T follicular helper cell (primary cell): Measurements from ENCODE around the gene MASP1.

Experiments
- DNase-seq: peaks from one replicate; pipeline ENCODE4 v3.0.0-alpha.2; 2020; ENCODE audit warnings: low read depth
- total RNA-seq, 2 experiments: gene quantifications; one replicate each; lab custom pipeline; 2026; lab: John Stamatoyannopoulos, UW

Gene MASP1, protein sequence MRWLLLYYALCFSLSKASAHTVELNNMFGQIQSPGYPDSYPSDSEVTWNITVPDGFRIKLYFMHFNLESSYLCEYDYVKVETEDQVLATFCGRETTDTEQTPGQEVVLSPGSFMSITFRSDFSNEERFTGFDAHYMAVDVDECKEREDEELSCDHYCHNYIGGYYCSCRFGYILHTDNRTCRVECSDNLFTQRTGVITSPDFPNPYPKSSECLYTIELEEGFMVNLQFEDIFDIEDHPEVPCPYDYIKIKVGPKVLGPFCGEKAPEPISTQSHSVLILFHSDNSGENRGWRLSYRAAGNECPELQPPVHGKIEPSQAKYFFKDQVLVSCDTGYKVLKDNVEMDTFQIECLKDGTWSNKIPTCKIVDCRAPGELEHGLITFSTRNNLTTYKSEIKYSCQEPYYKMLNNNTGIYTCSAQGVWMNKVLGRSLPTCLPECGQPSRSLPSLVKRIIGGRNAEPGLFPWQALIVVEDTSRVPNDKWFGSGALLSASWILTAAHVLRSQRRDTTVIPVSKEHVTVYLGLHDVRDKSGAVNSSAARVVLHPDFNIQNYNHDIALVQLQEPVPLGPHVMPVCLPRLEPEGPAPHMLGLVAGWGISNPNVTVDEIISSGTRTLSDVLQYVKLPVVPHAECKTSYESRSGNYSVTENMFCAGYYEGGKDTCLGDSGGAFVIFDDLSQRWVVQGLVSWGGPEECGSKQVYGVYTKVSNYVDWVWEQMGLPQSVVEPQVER
- 0 to 0.04 reads per million in 2 experiments for total RNA-seq

DNA sequence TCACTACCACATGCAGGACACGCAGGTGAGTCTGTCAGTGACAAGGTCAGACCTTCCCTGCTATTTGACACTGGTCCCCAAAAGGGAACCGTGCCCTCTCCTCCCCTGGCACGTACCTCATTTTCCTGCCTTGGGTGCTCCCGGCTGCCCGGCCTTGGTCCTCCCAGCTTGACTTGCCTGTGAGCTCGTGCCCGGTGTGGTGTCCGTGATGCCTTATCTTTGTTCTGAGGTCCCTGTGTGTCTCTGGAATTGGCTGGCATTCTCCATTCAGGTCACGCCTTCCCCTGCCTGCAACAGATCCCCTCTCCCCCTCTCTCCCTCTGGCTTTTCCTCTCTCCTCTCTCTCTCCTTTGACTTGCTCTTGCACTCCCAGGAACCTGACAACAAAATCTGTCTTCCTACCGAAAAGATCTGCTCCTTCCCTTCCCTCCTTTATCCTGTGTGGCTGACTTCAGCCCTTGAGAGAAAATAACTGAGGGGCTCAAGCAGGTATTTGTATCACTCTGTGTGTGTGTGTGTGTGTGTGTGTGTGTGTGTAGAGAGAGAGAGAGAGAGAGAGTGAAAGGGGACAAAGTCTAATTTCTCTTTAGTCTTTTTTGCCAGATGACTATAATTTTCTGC is at the start of gene MASP1:
Gene MASP1, minus strand, starts transcription at position 226 of the 621 bp plus-strand sequence. Its CDS starts 105 bp downstream, at position 121.
- DNase-seq, result no peak

GRCh38 chr3:187340578-187340977 is 49.0 kb upstream of the MASP1 start:
- DNase-seq, result no peak

DNA sequence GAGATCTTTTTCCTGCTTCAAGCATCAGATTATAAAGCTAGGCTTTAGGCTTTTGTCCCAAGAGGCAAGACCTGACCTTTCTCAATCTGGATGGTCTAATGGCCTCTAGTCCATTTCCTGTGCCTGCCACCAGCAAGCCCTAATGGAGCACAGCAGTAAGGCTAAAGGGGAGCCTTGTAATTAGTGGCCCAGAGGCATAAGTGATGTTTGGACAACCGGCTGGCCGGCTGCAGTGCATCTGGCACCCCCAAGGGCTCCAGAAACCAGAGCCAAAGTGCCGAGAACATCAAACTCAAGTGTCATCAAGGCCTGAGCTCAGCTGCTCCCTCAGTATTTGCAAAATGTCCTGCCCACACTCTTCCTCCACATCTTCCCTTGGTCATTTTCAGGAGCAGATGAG is 44.8 kb upstream of the MASP1 start:
- no peak for DNase-seq

DNA sequence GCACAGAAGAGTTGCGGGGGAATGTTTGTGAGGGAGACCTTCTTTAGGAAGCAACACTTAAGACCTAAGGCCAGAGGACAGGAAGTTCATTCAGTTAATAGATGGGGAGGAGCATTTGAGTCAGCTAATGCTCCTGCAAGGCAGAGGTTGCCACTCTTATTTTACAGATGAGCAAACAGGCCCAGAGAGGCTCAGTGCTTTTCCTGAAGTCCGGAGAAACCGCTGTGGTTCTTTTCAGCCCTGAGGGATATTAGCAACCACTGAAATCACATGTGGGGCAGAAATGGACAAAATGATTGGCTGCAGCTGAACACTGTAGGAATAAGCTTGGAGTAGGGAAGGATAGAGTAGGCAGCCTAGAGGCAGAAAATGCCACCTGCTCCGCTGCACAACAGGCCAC is 43.4 kb upstream of the MASP1 start:
- DNase-seq, result no peak

GRCh38 chr3:187328691-187329090 is 37.2 kb upstream of the MASP1 start:
- DNase-seq, result no peak

DNA sequence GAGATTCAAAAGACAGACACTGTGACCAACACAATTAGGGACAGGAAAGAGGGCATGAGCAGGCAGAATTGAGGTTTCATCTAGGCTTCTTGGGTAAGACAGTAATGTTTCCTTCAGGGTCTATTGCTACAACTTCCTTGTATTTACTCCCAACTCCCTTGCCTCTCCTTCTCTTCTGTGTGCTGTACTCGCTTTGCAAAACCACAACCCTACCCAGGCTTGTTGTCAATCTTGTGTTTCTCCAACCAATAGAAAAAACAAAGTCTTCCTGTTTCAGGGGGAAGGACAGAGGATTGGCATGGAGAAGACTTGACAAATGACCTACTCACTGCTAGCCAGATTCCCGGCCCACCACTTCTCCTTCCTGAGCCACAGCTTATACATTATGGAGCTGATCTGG is 36.3 kb upstream of the MASP1 start:
- no peak for DNase-seq

GRCh38 chr3:187325632-187326031 is 34.1 kb upstream of the MASP1 start:
- no peak for DNase-seq

GRCh38 chr3:187323091-187323490 is 31.6 kb upstream of the MASP1 start:
- no peak for DNase-seq

- DNase-seq, result no peak
These were observed 30.8 kb upstream of the MASP1 start for GRCh38 chr3:187322291-187322690.

DNA sequence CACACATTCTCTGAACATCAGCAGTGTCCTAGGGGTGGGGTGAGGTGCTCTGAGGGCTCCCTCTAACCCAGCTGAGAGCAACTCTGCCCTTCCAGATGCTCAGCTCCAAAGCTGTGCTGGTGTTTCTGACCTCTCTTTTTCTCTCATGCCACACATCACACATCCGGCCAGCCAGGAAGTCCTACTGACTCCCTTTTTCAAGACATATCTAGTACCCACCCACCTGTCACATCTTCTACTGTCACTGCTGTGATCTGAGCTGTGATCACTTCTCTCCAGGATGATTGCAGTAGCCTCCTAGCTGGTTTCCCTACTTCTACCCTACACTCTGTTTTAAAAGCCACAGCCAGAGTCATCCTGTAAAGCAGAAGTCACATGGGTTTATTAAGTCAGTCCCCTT is 30.2 kb upstream of the MASP1 start:
- no peak for DNase-seq

GRCh38 chr3:187319699-187320302 is 28.3 kb upstream of the MASP1 start:
- peak; percentile 19 for DNase-seq

GRCh38 chr3:187318819-187319616 is 27.5 kb upstream of the MASP1 start:
- peak; percentile 10 for DNase-seq

- DNase-seq, result no peak
These were observed 24.3 kb upstream of the MASP1 start for GRCh38 chr3:187315872-187316271.

DNA sequence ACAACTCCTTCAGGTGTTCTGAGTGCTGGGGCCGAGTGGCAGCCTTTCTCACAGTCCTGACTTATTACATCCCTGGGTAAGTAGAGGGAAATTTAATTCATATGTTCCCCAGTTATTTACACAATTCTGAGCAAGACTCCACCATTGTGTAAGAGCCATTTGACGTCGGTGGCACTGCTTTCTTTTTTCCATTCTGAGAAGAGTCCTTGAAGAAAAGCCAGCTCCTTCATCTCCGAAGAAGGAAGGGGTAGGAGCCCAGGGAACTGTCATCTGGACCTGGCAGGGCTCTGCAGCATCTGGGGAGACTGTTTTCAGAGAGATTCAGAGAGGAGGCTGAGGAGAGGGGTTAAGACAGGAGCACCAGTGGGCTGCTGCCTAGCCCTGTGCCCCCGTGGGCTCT is 22.6 kb upstream of the MASP1 start:
- no peak for DNase-seq

DNA sequence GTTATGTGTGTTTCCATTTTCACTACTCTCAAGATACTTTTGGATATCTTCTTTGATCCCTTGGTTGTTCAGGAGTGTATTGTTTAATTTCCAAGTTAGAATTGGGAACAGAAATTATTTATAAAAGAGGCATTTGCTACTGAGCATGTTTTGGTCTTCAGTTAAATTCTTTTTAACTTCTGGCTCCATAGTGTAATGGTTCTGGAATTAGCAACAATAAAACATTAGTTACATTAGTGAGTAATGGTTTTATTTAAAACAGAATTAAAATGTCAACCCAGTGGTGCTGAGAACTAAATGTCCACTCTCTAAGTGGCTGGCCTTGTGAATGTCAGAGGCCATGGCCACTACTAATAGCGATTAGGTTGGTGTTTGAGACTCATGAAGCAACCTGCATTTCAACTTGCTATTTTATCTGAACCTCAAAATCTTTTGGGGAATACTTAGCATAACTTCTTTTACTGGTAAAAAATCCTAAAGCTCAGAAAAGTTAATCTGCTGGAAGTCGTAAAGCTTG is 19.5 kb upstream of the MASP1 start:
- no peak for DNase-seq

DNA sequence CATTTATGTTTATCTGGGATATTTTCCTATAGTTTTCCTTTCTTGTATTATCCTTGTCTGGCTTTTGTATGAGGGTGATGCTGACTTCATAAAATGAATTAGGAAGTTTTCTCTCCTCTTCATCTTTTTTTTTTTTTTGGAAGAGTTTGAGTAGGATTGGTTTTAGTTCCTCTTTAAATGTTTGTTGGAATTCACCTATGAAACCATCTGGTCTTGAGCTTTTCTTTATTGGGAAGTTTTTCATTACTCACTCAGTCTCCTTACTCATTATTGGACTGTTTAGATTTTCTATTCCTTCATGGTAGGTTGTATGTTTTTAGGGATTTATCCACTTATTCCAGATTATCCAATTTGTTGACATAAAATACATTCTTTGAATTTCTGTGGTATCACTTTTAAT is 18.7 kb upstream of the MASP1 start:
- no peak for DNase-seq

DNA sequence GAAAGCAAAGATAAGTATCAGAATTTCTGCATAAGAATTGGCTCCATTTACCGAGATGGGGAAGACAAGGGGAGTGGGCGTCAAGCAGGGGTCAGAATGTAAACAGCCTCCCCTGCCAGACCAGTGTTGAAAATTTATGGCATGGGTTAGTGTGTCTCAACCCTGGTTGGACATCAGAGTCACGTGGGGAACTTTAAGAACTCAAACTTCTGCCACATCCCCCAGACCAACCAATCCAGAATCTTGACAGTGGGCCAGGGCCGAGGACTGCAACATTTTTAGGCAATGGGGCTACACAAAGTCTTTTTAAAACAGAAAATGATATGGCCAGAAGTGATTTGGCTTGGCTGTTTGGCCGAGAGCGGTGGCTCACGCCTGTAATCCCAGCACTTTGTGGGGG is 14.3 kb upstream of the MASP1 start:
- no peak for DNase-seq

GRCh38 chr3:187299611-187300010 is 8.1 kb upstream of the MASP1 start:
- no peak for DNase-seq

- no peak for DNase-seq
These were observed 5.4 kb upstream of the MASP1 start for GRCh38 chr3:187296911-187297310.

DNA sequence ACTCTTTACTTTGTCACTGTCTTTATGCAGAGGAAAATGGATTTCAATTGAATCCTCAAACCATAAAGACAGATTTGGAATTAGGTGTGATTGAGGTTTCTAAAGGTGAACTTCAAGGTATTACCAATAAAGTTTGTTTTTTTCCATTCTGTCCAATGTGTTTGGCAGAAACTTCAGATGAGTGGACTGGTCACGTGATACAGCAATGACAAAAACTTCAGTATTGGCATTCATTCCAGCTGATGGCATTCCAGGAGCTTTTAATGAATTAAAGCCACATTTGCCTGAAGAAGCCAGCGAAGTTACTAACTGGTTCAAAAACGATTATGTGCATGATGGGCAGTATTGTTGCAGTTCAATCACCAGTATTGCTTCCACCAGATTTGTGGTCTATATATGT is 4.5 kb upstream of the MASP1 start:
- DNase-seq, result no peak

DNA sequence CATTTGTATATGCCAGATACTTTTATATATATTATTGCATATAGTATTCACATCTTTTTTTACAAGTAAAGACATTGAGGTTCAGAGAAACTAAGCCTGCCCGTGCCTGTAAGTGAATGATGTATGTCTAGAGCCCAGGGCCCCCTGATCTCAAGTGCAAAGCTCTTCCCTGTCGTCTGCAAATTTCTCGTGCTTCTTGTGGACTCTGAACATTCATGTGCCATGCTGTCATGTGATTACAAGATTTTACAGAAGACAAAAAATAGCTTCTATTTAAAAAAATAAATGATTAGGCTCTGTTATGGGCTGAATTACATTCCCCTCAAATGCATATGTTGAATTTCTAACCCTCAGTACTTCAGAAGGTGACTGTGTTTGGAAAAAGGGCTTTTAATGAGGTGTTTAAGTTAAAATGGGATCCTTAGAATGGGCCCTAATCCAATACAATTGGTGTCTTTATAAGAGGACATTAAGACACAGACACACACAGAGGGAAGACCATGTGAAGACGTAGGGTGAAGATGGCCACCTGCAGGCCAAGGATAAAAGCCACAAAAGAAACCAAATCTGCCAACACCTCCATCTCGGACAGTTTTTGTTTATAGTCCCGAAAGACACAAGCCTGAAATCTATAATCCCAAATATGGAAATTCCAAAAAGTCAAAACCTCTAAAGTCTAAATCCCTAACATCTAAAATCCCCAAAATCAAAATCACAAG is 3.9 kb upstream of the MASP1 start:
- no peak for DNase-seq
